ENCODE measurements around the gene ACOT8.
"Not testable (repeated sequence)": the region's sequence is repeated elsewhere in the genome, so short reads cannot be mapped to it uniquely, and the experiment has no call there.

Gene ACOT8

DNA sequence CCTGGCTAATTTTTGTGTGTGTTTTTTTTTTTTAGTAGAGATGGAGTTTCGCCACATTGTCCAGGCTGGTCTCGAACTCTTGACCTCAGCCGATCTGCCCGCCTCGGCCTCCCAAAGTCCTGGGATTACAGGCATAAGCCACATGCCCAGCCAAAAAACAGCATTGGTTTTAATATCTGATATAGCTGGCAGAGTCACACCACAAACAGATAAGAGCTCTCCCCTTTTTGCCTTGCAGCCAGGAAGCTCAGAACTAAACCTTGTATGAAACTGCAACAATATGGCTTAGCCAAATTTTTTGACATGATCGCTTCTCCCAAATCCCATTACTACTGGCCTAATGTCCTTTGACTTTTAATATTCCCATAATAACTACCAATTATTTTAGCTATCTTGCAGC, 4.9 kb downstream of the ACOT8 start:
- DNase-seq (ENCODE audit: low spot score), result no peak

DNA sequence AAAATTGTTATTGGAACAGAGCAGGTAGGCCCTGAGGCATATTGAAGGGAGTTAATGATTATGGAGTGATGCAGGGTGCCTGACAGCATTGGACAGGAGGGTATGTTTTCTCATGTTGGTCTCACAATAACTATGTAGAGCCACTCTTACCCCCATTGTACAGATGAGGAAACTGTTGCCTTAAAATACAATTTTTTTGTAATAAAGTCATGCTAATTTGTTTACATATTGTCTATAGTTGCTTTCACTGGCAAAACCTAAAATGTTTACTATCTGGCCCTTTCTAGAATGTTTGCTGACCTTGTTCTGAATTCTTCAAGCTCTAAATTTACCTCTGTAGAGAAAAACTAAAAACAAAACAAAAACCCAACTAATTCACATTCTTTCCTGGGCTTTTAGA, 5.7 kb downstream of the ACOT8 start:
- no peak for DNase-seq (ENCODE audit: low spot score)

DNA sequence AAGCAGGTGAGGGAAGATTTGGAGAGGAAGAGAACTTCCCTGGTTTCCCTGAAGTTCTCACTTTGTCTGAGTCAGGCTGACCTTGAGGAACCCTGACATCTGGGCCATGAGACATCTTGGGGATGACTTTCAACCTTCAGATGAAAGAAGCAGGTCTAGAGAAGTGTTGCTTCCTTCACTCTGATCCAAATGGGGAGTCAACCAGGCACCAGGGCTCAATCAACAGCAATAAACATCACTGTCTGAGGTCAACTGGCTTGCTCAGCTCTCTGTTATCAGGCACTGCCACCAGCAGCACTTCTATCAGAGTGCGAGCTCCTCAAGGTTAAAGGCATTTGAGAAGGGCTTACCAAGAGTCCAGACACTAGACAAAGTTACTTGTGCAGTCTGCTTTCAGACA, 6.3 kb downstream of the ACOT8 start:
- DNase-seq (ENCODE audit: low spot score), result no peak

DNA sequence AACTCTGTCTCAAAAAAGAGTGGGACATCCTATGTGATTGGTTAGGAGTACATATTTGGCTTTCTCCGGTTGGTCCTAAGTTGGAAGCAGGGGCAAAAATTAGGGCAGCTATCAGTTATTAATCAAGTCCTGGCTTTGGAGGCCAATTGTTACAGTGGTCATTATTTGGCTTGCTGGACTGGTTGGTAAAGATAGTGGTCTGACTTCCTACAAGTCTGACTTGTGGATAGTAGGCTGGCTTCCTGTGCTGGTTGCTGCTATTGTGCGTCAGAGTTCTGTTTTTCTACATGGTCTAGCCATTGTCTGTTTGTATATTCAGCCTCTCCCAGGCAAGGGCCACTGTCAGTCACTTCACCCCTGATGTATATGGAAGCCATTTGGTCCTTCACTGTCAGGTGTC, 7.0 kb downstream of the ACOT8 start:
- DNase-seq (ENCODE audit: low spot score), result no peak

DNA sequence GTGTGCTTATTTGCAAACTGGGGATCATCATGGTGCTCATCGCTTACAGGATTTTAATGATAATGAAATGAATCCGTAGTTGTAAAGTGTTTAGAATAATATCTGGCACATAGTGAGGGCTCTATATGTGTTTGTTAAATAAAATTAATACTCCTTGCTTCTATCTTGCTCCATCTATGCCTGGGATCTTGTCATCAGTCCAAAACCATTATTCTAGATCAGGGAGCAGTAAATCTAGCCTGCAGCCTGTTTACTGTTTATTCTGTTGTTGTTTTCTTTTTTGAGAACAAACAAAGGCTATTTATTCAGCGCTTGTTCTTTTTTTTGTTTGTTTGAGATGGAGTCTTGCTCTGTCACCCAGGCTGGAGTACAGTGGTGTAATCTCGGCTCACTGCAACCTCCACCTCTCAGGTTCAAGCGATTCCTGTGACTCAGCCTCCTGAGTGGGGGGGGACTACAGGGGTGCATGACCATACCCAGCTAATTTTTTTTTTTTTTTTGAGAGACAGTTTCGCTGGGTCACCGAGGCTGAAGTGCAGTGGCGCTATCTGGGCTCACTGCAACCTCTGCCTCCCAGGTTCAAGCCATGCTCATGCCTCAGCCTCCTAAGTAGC, 8.1 kb downstream of the ACOT8 start:
- DNase-seq (ENCODE audit: low spot score), result no peak

DNA sequence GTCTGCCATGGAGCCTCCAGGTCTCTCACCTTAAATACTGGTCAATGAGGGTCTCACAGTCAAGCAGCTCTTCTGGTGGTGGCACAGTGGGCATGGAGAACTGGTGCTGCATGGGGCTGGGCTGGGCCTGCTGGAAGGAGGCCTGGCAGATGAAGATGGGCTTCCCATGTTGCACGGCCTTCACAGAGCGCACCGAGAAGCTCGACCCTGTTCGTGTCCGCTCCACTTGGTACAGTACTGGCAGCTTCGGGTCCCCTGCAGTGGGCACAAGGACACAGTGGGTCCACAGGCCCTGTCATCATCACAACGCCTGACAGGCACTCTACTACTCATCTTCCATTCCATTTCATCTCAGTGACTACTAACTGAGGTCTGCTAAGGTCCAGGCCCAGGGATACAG, 8.8 kb downstream of the ACOT8 start:
- no peak for DNase-seq (ENCODE audit: low spot score)

DNA sequence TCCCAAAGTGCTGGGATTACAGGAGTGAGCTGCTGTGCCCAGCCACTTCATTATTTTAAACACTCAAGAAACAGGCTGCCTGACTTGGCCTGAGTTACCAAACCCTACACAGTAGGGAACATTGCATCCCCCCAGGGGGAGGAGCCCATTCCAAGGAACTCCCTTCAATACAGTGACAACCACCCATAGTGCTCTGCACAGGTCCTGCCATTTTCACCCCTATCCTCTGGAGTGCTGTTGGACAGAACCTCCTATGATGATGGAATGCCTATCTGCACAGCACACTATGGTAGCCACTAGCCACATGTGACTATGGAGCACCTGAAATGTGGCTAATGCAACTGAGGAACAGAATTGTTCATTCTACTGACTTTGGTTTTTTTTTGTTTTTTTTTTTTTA, 11.7 kb downstream of the ACOT8 start:
- no peak for DNase-seq (ENCODE audit: low spot score)

DNA sequence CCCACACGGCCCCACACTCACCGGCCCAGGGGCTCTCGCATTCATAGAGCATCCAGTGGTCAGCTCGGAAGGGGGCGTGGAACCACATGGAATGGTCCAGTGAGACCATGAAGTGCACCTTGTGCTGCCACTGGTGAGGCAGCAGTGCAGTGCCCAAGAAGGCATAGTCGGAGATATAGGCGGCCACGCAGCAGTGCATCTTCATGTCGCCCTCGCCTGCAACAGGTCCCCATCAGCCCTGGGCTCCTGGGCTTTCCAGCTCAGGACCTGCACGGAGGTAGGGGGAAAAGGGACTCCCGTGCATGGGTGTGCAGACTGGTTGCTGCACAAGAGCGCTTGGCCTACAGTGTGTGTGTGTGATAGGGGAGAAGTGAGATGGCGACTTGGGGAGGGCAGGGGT, 13.7 kb downstream of the ACOT8 start:
- DNase-seq (ENCODE audit: low spot score), result no peak

DNA sequence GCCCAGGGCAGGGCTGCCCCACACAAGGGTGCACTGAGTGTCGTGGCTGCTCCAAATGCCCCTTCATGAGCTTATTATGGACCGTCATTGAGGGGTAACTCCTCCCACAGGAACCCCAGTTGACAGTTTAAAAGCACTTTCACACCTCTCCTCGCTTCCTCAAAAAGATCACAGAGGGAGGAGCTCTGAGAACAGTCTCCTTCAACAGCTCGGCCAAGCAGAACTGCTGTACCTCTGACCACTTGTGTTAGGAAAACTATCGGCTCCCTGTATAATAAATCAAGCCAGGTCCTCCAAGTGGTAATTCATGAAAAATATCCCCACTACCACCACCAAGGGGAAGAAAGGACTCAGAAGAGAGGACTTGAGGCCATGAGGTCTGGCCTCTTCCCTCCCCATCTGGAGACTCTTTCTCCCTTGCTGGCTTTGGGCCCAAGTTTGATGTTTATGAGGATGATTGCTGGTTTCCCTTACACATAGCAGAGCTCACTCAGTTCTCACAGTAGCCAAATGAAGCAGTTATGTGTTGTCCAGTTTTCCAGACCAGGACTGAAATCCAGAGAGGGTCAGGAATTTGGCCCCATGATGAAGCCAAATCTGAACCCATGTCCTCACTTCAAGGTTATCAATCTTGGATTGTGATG, 14.9 kb downstream of the ACOT8 start:
- peak; percentile 55 for DNase-seq (ENCODE audit: low spot score)

DNA sequence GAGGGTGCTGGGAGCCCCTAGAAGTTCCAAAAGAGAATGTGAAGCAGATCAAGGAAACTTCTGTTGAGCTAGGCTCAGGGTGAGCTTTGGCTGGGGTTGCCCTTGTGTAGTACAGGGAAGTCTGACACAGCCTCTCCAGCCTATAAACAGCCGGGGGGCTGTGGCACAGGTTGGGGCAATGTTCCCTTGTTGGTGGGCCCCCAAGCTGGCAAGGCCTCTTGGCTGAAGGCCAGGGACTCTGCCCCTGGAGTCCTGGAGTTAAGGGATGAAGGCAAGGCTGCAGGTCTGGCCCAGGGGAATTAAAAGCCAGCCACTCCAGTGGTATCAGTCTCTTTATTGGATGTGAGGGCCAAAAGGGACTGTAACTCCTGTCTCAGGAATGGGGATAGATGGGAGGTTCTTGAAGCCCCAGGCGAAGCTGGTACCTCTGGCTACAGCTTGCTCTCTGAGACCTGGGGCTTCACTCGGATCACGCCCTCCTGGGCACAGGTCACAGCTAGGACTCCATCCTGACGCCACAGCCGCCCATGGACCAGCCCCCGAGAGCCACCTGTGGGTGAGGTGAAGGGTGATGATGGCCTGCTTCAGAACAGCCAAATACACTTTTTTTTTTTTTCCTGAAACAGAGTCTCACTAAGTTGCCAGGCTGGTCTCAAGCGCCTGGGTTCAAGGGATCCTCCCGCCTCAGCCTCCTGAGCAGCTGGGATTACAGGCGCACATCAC, 15.6 kb downstream of the ACOT8 start:
- DNase-seq (ENCODE audit: low spot score), result no peak

DNA sequence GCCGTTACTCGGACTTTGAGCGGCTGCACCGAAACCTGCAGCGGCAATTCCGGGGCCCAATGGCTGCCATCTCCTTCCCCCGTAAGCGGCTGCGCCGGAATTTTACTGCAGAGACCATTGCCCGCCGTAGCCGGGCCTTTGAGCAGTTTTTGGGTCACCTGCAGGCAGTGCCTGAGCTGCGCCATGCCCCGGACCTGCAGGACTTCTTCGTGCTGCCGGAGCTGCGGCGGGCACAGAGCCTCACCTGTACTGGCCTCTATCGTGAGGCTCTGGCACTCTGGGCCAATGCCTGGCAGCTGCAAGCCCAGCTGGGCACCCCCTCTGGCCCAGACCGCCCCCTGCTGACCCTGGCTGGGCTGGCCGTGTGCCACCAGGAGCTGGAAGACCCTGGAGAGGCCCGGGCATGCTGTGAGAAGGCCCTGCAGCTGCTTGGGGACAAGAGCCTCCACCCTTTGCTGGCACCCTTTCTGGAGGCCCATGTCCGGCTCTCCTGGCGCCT, 16.4 kb downstream of the ACOT8 start:
- no peak for DNase-seq (ENCODE audit: low spot score)

DNA sequence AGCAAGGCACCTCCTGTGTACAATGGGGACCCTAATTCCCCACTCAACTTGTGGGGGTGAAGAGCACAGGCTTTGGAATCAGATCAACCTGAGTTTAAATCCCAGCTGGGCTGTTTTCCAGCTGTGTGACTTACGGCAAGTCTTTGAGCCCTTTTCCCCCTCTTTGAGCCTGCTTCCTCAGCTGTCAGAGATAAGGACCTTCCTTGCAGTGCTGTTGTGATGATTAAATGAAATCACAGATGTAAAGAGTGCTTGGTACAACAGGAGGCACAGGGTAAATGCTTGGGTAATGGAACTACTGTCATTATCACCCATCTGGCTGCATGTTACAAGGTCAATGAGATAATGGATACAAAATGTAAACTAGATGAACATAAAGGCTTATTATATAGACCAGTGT, 20.4 kb downstream of the ACOT8 start:
- no peak for DNase-seq (ENCODE audit: low spot score)

DNA sequence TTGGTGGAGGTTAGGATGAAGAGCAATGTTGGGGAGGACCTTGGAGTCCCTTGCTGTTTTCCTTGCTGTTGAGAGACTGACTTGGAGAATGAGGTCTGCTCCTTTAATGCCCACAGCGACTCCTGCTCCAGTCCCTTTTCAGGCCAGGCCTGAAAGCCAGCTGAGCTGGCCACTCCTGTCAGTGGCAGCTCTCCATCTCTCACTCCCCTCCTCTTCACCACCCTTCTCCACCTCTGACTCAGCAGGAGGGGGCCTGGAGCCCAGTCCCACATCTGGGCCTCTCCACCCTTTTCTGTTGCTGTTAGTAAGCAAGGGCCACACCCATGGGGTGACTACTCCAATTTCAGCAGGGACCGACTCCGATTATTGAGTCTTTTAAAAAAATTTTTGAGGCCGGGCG, 21.4 kb downstream of the ACOT8 start:
- DNase-seq (ENCODE audit: low spot score), result peak; percentile 93

DNA sequence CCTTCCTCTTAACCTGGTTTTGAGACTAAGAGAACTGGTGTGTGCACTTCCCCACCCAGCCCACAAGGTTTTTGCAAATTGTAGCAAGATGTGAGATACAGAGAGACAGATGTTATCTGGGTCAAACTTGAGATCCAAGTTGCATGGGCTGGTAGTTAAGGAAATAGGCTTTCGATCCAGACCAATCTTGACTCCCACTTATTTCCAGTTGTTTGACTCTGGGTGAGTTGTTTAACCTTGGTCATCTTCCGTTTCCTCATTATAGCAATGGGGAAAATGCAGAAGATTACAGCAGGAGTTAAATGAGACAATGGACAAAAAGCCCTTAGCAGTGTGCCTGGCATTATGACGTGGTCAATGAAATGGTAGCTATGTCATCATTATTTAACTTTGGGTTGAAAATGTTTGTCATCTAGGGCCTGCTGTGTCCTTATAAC, 21.8 kb downstream of the ACOT8 start:
- no peak for DNase-seq (ENCODE audit: low spot score)

DNA sequence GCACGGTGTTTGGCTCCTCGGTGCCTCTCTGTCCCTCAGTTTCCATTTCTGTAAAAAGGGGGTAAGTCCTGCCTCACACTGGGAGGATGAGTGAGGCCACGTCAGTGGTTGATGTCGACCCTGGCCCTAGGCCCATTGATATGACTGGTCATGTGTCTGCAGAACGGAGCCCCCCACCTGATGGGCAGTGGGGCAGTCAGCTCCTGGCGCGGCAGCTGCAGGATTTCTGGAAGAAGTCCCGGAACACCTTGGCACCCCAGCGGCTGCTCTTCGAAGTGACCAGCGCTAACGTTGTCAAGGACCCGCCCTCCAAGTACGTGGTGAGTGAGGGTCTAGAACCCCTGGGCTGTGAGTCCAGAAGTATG, 22.4 kb downstream of the ACOT8 start:
- DNase-seq (ENCODE audit: low spot score), result no peak

DNA sequence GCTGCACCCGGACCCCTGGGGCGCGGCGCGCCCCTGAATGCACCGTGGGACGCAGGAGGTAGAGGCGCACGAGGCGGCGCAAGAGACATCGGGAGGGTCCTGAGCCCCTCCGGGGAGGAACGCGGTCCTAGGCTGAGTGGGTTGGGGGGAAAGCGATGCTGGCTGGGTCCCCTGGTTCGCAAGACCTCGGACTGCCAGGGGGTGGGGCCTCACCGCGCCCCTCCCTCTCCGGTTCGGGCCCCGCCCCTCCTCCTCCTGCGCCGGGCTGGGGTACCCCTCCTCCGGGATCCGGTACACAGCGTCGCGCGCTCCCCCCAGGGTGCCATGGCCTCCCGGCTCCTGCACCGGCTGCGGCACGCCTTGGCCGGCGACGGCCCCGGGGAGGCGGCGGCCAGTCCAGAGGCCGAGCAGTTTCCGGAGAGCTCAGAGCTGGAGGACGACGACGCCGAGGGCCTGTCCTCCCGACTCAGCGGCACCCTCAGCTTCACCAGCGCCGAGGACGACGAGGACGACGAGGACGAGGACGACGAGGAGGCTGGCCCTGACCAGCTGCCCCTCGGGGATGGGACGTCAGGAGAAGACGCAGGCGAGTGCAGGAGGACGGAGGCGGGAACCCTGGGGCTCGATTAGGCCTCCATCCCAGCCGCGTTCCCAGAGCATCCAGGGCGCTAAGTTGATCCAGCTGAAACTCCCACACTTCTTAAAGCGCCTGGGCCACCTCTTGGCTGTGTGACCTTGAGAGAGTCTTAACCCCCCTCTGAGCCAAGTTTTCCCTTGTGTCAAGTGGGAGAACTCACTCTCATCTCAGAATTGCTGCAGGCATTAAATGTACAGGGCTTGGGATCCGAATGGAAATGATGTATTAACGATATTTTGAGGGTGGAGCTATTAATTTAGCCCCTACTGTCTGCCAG, 23.1 kb downstream of the ACOT8 start:
- peak; percentile 87 for DNase-seq (ENCODE audit: low spot score)

DNA sequence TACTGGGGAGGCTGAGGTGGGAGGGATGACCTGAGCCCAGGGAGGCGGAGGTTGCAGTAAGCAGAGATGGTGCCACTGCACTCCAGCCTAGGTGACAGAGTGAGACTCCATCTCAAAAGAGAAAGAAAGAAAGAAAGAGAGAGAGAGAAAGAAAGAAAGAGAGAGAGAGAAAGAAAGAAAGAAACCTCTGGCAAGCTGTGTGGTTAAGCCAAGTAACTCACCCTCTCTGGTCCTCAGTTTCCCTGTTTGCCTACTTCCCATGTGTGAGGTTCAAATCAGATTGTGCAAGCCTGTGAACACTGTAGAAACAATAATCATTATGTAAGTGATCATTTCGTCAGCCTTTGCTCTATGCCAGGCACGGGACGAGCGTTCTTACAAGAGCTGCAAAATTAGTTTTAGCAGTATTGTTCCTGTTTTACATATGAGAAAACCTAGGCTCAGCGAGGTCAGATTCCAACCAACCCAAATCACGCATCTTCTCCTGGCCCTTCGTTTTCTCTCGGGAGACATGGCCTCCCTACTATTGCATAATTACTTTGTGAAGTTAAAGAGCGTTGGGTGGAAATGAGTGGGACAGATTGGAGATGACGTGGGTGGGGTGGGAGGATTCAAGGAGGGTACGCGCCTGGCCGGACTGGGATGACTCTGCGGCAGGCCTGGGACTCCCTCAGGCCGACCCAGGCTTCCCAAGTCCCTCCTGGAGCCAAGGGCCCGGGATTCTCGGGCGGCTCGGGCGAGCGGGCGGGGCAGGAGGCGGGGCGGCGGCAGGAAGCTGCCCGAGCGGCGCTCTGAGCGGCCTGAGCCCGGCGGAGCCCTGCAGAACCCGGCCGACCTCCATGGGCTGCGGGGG, 23.9 kb downstream of the ACOT8 start, which contains the start of gene SNX21:
TSS of gene SNX21 (plus strand) at position 770 of the 853 bp plus-strand sequence. CDS start 121 bp downstream, outside the sequence.
- DNase-seq (ENCODE audit: low spot score), result peak; percentile 90

DNA sequence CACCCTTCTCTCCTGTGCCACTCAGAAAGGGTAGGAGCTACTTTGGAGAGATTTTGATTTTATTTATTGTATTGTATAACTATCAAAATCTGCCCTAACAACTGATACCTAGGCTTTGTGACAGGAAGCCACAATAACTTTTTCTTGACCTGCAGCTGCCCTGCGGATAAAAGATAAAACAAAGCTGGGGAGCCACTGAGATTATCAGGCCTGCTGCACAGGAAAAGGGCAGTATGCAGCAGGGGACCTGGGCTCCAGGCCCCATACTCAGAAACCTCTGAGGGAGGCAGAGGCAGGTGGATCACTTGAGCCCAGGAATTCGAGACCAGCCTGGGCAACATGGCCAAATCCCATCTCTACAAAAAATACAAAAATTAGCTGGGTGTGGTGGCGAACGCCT, 24.6 kb downstream of the ACOT8 start:
- no peak for DNase-seq (ENCODE audit: low spot score)

DNA sequence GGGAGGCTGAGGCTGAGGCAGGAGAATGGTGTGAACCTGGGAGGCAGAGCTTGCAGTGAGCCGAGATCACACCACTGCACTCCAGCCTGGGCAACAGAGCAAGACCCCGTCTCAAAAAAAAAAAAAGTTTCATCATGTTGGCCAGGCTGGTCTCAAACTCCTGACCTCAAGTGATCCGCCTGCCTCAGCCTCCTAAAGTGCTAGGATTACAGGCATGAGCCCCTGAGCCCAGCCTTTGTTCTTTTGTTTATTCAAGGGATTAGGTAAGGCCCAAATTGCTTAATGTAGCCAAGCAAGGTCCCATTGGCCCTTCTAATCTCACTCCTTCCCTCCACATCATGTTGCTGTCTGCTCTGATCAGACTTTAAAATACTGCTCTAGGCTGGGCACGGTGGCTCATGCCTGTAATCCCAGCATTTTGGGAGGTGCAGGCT, 27.5 kb downstream of the ACOT8 start:
- DNase-seq (ENCODE audit: low spot score), result not testable (repeated sequence)

DNA sequence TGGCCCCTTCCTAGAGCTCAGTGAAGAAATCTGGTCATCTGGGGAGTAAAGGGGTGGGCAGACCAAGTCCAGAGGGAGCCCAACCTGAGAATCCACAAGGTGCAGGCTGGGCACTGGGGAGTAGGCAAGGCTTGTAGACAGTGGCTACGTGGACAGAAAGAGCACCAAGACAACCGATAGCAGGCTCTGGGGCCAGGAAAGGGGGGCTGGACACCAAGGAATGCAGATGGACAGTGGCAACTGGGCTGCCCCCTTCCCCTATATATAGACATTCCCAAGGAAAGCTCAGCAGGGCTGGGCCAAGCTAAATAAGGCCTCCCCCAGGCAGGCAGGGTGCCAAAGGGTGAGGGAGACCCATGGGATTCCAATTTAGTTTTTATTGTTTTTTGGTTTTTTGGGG, 28.6 kb downstream of the ACOT8 start:
- no peak for DNase-seq (ENCODE audit: low spot score)

DNA sequence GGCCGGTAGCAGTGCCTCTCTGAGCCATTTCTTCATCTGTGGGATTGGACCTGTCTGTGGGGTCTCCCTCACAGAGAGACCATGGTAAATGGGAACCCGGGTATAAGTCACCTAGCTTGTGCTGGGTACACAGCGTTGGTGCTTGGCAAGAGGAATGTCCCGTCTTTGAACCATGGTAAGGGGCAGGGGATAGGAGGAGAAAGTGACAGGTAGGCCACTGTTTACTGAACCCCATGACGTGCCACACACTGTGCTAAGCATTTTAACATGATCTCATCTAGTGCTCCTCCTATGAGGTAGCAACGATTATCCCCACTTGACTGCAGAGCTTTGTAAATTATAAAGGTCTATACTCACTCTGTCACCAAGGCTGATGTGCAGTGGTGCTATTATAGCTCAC, 29.5 kb downstream of the ACOT8 start:
- no peak for DNase-seq (ENCODE audit: low spot score)
